Mesothelial cell of epicardium (in vitro differentiated cells): Measurements from ENCODE around the gene ADD3. TPM values are rescaled to one million over a fixed set of nuclear protein-coding genes. Genes with fewer than 3 reads are reported as not detected.
A peak's percentile ranks its signal among the peaks of the same experiment; 100 is the strongest.

Experiments
- DNase-seq, 2 experiments: peaks; one replicate each; pipeline ENCODE4 v3.0.0; 2021; ENCODE audit warnings: low spot score in 2 of 2; ENCODE audit not compliant: unreplicated experiment in 2 of 2
- H3K27ac Mint-ChIP-seq: 2 replicates; pipeline ENCODE4 v1.8.0; 2021; ENCODE audit warnings: mixed read lengths
- H3K27me3 Mint-ChIP-seq: 2 replicates; pipeline ENCODE4 v1.8.0; 2021; ENCODE audit warnings: low read depth, mixed read lengths
- H3K36me3 Mint-ChIP-seq: 2 replicates; pipeline ENCODE4 v1.8.0; 2021; ENCODE audit warnings: mixed read lengths
- H3K4me1 Mint-ChIP-seq: 2 replicates; pipeline ENCODE4 v1.8.0; 2021; ENCODE audit warnings: mixed read lengths
- H3K4me3 Mint-ChIP-seq: 2 replicates; pipeline ENCODE4 v1.8.0; 2021; ENCODE audit warnings: mild to moderate bottlenecking, moderate library complexity, mixed read lengths
- H3K9me3 Mint-ChIP-seq: 2 replicates; pipeline ENCODE4 v1.8.0; 2021; ENCODE audit warnings: mixed read lengths
- total RNA-seq: library from RNA; stranded (reverse); gene quantifications from 3 replicates; pipeline ENCODE4 v1.2.1, GENCODE V29; 2021
- TF ChIP-seq, protein P1 (sequence below): fragments of 200-600 bp; sonication (generic); IDR thresholded peaks from one replicate; pipeline ENCODE4 v1.5.0; 2021; ENCODE audit warnings: antibody characterized with exemption; ENCODE audit not compliant: unreplicated experiment

The ADD3 gene
- total RNA-seq, 1 donor from 2014 or later = 104 TPM

DNA sequence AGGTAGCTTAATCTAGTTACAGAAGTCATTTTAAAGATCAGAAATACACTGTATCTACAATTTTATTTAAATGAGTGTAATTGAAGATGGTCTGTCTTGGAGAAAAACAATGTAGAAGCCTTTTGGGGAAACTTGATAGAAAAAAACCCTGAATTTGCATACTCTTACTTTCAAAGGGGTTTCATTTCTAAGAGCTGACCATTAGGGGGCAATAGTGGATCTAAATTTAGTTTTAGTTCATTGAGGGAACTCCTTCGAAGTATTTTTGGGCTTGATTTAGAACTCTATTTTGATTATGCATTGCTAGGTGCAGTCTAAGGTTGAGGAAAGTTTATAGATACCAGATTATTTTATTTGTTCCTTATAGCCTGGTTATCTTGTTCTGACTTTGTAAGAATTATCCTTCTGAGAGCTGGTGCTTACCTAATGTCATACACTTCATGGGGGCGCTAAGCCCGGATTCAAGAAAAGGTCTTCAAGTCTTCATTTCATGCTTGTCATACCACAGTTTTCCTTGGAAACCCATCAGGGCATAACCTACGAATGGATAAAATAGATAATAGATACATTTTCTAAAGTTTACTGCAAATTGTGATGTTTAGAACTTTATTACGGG, 130.5 kb downstream of the ADD3 start:
- TF ChIP-seq, protein P1, sequence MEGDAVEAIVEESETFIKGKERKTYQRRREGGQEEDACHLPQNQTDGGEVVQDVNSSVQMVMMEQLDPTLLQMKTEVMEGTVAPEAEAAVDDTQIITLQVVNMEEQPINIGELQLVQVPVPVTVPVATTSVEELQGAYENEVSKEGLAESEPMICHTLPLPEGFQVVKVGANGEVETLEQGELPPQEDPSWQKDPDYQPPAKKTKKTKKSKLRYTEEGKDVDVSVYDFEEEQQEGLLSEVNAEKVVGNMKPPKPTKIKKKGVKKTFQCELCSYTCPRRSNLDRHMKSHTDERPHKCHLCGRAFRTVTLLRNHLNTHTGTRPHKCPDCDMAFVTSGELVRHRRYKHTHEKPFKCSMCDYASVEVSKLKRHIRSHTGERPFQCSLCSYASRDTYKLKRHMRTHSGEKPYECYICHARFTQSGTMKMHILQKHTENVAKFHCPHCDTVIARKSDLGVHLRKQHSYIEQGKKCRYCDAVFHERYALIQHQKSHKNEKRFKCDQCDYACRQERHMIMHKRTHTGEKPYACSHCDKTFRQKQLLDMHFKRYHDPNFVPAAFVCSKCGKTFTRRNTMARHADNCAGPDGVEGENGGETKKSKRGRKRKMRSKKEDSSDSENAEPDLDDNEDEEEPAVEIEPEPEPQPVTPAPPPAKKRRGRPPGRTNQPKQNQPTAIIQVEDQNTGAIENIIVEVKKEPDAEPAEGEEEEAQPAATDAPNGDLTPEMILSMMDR = peak; percentile 62
- H3K36me3 Mint-ChIP-seq = peaks cover under 1% of the 10 kb centered on the region
- H3K4me1 Mint-ChIP-seq = peaks cover 13% of the 10 kb centered on the region
- no peak for DNase-seq
- no peaks in the 10 kb centered on the region for H3K27me3 Mint-ChIP-seq
- no peak overlapping the region for H3K4me3 Mint-ChIP-seq
- no peak overlapping the region for H3K27ac Mint-ChIP-seq
- H3K9me3 Mint-ChIP-seq = no peaks in the 10 kb centered on the region

DNA sequence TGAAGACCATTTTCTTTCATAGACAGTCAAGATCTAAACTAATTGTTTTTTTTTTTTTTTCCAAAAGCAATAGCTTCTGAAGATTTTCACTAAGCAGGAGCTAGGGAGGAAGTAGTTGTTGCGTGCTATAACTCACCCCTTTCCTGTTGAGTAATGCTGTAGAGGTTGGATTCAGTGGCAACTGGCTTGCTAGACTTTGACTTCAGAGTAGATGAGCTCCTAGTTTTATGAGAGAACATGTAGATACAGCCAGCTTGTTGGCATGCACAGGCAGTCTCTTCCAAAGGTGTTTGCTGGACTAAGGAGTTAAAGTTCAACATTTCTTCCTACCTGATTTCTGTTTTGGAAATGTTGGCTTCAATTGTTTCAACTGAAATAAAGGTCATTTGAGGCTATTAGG, 133.4 kb downstream of the ADD3 start:
- H3K4me1 Mint-ChIP-seq = peaks cover 13% of the 10 kb centered on the region
- H3K4me3 Mint-ChIP-seq = no peak overlapping the region
- no peaks in the 10 kb centered on the region for H3K9me3 Mint-ChIP-seq
- H3K27me3 Mint-ChIP-seq = no peaks in the 10 kb centered on the region
- H3K27ac Mint-ChIP-seq = no peak overlapping the region
- DNase-seq = no peak
- no peaks in the 10 kb centered on the region for H3K36me3 Mint-ChIP-seq
- TF ChIP-seq, protein P1 = no peak

DNA sequence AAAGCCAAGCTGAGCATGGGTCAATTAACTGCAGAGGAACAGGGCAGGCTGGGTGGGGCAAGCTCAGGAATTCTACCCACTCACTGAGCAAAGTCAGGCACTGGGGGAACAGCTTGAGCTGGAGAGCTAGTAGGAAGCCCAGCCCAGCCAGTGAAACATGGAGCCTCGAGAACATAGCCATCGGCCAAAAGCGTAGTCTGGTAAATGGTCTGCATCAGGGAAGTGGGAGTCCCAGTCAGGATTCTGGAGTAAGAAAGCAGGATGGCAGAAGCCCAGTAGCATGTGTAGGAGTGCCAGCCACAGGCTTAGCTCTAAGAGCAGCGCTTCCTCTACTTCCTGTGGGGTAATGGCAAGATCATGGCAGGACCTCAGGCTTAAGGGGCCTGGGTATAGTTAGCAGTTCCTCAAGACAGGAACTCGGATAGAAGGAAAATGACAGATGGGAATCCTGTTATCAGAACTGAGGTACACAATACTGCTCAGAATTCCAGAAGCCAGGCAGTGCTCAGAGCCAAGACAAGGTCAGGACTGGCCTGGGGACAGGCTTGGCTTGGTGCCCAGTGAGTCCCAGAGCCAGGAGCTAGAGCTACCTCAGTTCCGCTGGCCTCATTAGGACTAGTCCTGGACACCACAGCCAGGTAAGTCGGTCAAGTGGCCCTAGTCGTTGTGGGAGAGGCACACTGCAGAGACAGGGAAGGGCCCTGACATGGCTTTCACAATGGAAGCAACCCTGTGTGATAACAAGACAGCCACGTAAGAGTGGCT, 134.3 kb downstream of the ADD3 start:
- H3K36me3 Mint-ChIP-seq = no peaks in the 10 kb centered on the region
- TF ChIP-seq, protein P1 = no peak

DNA sequence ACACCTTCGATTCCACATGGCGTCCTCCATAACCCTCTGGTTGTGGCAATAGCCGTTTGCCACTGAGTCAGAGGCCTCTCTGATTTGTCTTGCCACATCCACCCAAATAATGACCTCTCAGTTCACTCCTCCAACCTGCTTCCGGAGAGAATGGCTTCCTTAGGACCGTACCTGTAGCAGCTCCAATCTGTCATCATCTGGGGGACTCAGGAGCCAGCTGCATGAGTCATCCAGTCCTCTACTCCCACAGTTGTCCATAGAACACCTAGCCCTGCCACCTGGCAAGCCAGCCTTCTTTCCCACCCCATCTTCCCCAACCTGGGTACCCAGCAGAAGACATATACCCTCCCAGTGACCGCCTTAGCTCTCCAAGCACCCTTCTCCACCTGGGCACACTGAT, 135.2 kb downstream of the ADD3 start:
- H3K4me1 Mint-ChIP-seq = peaks cover 13% of the 10 kb centered on the region
- no peak for DNase-seq
- H3K36me3 Mint-ChIP-seq = no peaks in the 10 kb centered on the region
- TF ChIP-seq, protein P1 = no peak
- H3K27me3 Mint-ChIP-seq = peaks cover 2% of the 10 kb centered on the region
- no peaks in the 10 kb centered on the region for H3K9me3 Mint-ChIP-seq
- no peak overlapping the region for H3K27ac Mint-ChIP-seq
- H3K4me3 Mint-ChIP-seq = no peak overlapping the region

More for the DNA sequence above, 134.3 kb downstream of the ADD3 start:
- no peaks in the 10 kb centered on the region for H3K9me3 Mint-ChIP-seq
- peaks cover 13% of the 10 kb centered on the region for H3K4me1 Mint-ChIP-seq
- no peak overlapping the region for H3K27ac Mint-ChIP-seq
- DNase-seq = no peak
- no peaks in the 10 kb centered on the region for H3K27me3 Mint-ChIP-seq
- H3K4me3 Mint-ChIP-seq = no peak overlapping the region

DNA sequence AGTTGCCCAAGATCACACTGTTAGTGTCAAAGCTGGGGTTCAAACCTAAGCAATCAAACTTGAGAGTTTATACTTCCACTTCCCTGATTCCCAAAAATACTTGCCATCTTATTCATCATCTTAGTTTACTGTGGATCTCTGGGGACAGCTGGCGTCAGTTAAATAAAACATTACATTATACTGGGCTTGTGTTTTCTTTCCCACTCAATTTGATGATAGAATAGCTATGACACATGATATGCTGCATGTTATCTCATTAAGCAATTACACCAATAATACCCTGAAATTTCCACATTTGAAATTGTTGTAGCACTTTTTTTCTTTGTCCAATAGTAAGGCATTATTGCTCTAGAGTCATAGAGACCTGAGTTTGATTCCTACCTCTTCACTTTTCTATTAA, 136.7 kb downstream of the ADD3 start:
- DNase-seq = no peak
- H3K27me3 Mint-ChIP-seq = peaks cover 2% of the 10 kb centered on the region
- TF ChIP-seq, protein P1 = no peak
- H3K4me1 Mint-ChIP-seq = peaks cover 11% of the 10 kb centered on the region
- no peaks in the 10 kb centered on the region for H3K36me3 Mint-ChIP-seq
- H3K27ac Mint-ChIP-seq = no peak overlapping the region
- H3K9me3 Mint-ChIP-seq = no peaks in the 10 kb centered on the region
- no peak overlapping the region for H3K4me3 Mint-ChIP-seq
